H1 (cell line): ENCODE data around the gene KRTAP2-3. TPM values are rescaled to one million over a fixed set of nuclear protein-coding genes. Genes with fewer than 3 reads are reported as not detected.
"Not testable (repeated sequence)": the region's sequence is repeated elsewhere in the genome, so short reads cannot be mapped to it uniquely, and the experiment has no call there.

Experiments used
- CTCF ChIA-PET: fragments of 300-600 bp; sonication (Branson Sonifier 250); formaldehyde crosslinking; loops from one replicate; lab custom pipeline; 2021; ENCODE audit not compliant: partially characterized antibody; lab: Charles Lee
- POLR2A ChIA-PET: fragments of 300-600 bp; sonication (Branson Sonifier 250); formaldehyde crosslinking; loops from one replicate; lab custom pipeline; 2021; ENCODE audit warnings: inconsistent platforms; ENCODE audit not compliant: partially characterized antibody; lab: Charles Lee
- DNase-seq, 2 experiments: peaks; one replicate each; pipeline versions ENCODE4 v3.0.0 to v3.0.0-alpha.2; 2010 to 2022; ENCODE audit warnings: low spot score in 2 of 2, low read depth in 1 of 2, mixed read lengths in 1 of 2
- FAIRE-seq: peaks from 2 replicates; lab custom pipeline; 2011; peaks lifted over from hg19 to GRCh38; lab: Jason Lieb, UNC
- H2AFZ ChIP-seq: 2 replicates; pipeline ENCODE4 v1.8.1; 2012; ENCODE audit warnings: low read length, inconsistent platforms
- H2AK5ac ChIP-seq: 2 replicates; pipeline ENCODE4 v1.6.1; 2013; ENCODE audit warnings: low read depth, low read length
- H2BK120ac ChIP-seq: replicated peaks from 2 replicates; pipeline ENCODE3; 2013; ENCODE audit warnings: low read depth, low read length, inconsistent platforms
- H2BK12ac ChIP-seq: 2 replicates; pipeline ENCODE4 v1.6.1; 2013; ENCODE audit warnings: low read depth, low read length
- H2BK15ac ChIP-seq: 2 replicates; pipeline ENCODE4 v1.6.1; 2013; ENCODE audit warnings: low read length
- H2BK20ac ChIP-seq: 2 replicates; pipeline ENCODE4 v1.6.1; 2013; ENCODE audit warnings: low read length
- H2BK5ac ChIP-seq: 2 replicates; pipeline ENCODE4 v1.6.1; 2013; ENCODE audit warnings: low read depth, low read length
- H3K14ac ChIP-seq: 2 replicates; pipeline ENCODE4 v1.6.1; 2013; ENCODE audit warnings: inconsistent platforms; ENCODE audit not compliant: insufficient read length
- H3K18ac ChIP-seq: 2 replicates; pipeline ENCODE4 v1.6.1; 2013; ENCODE audit warnings: low read length; ENCODE audit errors: extremely low read depth
- H3K23ac ChIP-seq: 2 replicates; pipeline ENCODE4 v1.6.1; 2013; ENCODE audit warnings: inconsistent platforms; ENCODE audit not compliant: insufficient read length
- H3K23me2 ChIP-seq: 2 replicates; pipeline ENCODE4 v1.6.1; 2013; ENCODE audit warnings: low read depth, low read length
- H3K27ac ChIP-seq: 2 replicates; pipeline ENCODE4 v1.6.1; 2011; ENCODE audit warnings: low read depth, low read length, inconsistent platforms
- H3K27me3 ChIP-seq, 4 experiments: replicated peaks in 1 of 4; 1 replicate in 1 of 4; 2 replicates in 3 of 4; pipeline versions ENCODE4 v1.6.1 to v1.8.1; 2011 to 2013; ENCODE audit warnings: low read length in 3 of 4, mild to moderate bottlenecking in 3 of 4, inconsistent platforms in 2 of 4, mixed read lengths in 2 of 4, moderate library complexity in 1 of 4; ENCODE audit not compliant: control insufficient read depth in 3 of 4, insufficient read depth in 3 of 4; ENCODE audit errors: extremely low read depth in 1 of 4
- H3K36me3 ChIP-seq, 4 experiments: 2 replicates each; pipeline versions ENCODE4 v1.6.1 to v1.8.1; 2011 to 2013; ENCODE audit warnings: mild to moderate bottlenecking in 4 of 4, low read length in 3 of 4, moderate library complexity in 2 of 4, control low read depth in 1 of 4, inconsistent platforms in 1 of 4; ENCODE audit not compliant: insufficient read depth in 4 of 4, control insufficient read depth in 2 of 4
- H3K4ac ChIP-seq: replicated peaks from 2 replicates; pipeline ENCODE3; 2013; ENCODE audit warnings: low read length, low read depth, mixed read lengths, inconsistent platforms; ENCODE audit not compliant: insufficient read length
- H3K4me1 ChIP-seq, 4 experiments: replicated peaks in 1 of 4; 1 replicate in 1 of 4; 2 replicates in 3 of 4; pipeline versions ENCODE4 v1.6.1 to v1.8.1; 2011 to 2013; ENCODE audit warnings: low read length in 3 of 4, inconsistent platforms in 2 of 4, mixed read lengths in 1 of 4; ENCODE audit not compliant: insufficient read depth in 4 of 4, control insufficient read depth in 3 of 4
- H3K4me2 ChIP-seq, 2 experiments: 2 replicates each; pipeline versions ENCODE4 v1.6.1 to v1.8.1; 2011 to 2013; ENCODE audit warnings: low read depth in 2 of 2, low read length in 2 of 2, control low read depth in 1 of 2, inconsistent platforms in 1 of 2, mild to moderate bottlenecking in 1 of 2; ENCODE audit not compliant: insufficient read depth in 1 of 2
- H3K4me3 ChIP-seq, 4 experiments: fragments of 200-600, 300-600 bp in 1 of 4; sonication (generic), shearing (Covaris generic), sonication (Bioruptor Twin) in 1 of 4; 2 replicates each; pipeline versions ENCODE4 v1.5.1 to v1.8.1; 2011 to 2016; ENCODE audit warnings: low read length in 4 of 4, low read depth in 3 of 4, control low read depth in 2 of 4, inconsistent platforms in 2 of 4, mild to moderate bottlenecking in 2 of 4, mixed read lengths in 1 of 4, moderate library complexity in 1 of 4; ENCODE audit not compliant: insufficient read depth in 2 of 4; ENCODE audit errors: extremely low read depth in 1 of 4
- H3K56ac ChIP-seq: replicated peaks from 2 replicates; pipeline ENCODE3; 2013; ENCODE audit warnings: low read depth, mild to moderate bottlenecking, mixed read lengths, low read length, inconsistent platforms; ENCODE audit not compliant: insufficient read length
- H3K79me1 ChIP-seq: 2 replicates; pipeline ENCODE4 v1.6.1; 2013; ENCODE audit warnings: low read depth, low read length, control low read depth
- H3K79me2 ChIP-seq, 2 experiments: 2 replicates each; pipeline versions ENCODE4 v1.6.1 to v1.8.1; 2012 to 2013; ENCODE audit warnings: low read length in 2 of 2, mild to moderate bottlenecking in 2 of 2, inconsistent platforms in 1 of 2; ENCODE audit not compliant: insufficient read depth in 2 of 2, control insufficient read depth in 1 of 2
- H3K9ac ChIP-seq, 4 experiments: replicated peaks in 1 of 4; 1 replicate in 1 of 4; 2 replicates in 3 of 4; pipeline versions ENCODE4 v1.6.1 to v1.8.1; 2011 to 2013; ENCODE audit warnings: low read depth in 3 of 4, low read length in 3 of 4, control low read depth in 2 of 4, mild to moderate bottlenecking in 2 of 4, moderate library complexity in 2 of 4, inconsistent platforms in 1 of 4; ENCODE audit errors: extremely low read depth in 1 of 4
- H3K9me3 ChIP-seq, 2 experiments: 2 replicates each; pipeline versions ENCODE4 v1.6.1 to v1.8.1; 2012 to 2013; ENCODE audit warnings: mild to moderate bottlenecking in 2 of 2, moderate library complexity in 2 of 2, control low read depth in 1 of 2, inconsistent platforms in 1 of 2, low read depth in 1 of 2, low read length in 1 of 2, mixed read lengths in 1 of 2; ENCODE audit not compliant: insufficient read depth in 2 of 2
- H4K20me1 ChIP-seq, 2 experiments: replicated peaks in 1 of 2; 2 replicates each; pipeline versions ENCODE3 to v1.8.1; 2011 to 2013; ENCODE audit warnings: inconsistent platforms in 2 of 2, low read length in 2 of 2, mild to moderate bottlenecking in 1 of 2; ENCODE audit not compliant: insufficient read depth in 2 of 2, control insufficient read depth in 1 of 2
- H4K5ac ChIP-seq: 2 replicates; pipeline ENCODE4 v1.6.1; 2013; ENCODE audit warnings: low read length, low read depth, mixed read lengths, inconsistent platforms; ENCODE audit not compliant: insufficient read length
- H4K8ac ChIP-seq: 2 replicates; pipeline ENCODE4 v1.8.0; 2013; ENCODE audit warnings: mild to moderate bottlenecking, moderate library complexity, low read length, inconsistent platforms; ENCODE audit not compliant: insufficient read depth; ENCODE audit errors: extremely low read depth
- H4K91ac ChIP-seq: replicated peaks from 2 replicates; pipeline ENCODE3; 2013; ENCODE audit warnings: low read length, mixed read lengths, inconsistent platforms; ENCODE audit not compliant: insufficient read length
- CHD1 ChIP-seq: IDR thresholded peaks from 2 replicates; pipeline ENCODE4 v1.6.1; 2012; ENCODE audit warnings: low read depth, low read length, improper control_type of control experiment
- RNF2 ChIP-seq: fragments of 200-900, 300-1000 bp; sonication (generic); IDR thresholded peaks from 2 replicates; pipeline ENCODE4 v1.7.1; 2016; ENCODE audit warnings: borderline replicate concordance, low read depth, mild to moderate bottlenecking, antibody characterized with exemption, low read length; ENCODE audit not compliant: poor library complexity, severe bottlenecking; ENCODE audit errors: missing control alignments
- SP1 ChIP-seq: IDR thresholded peaks from 2 replicates; pipeline ENCODE4 v1.6.1; 2011; ENCODE audit warnings: low read depth, low read length
- YY1 ChIP-seq: IDR thresholded peaks from 2 replicates; pipeline ENCODE4 v1.6.1; 2011; ENCODE audit warnings: low read depth, mild to moderate bottlenecking, low read length
- WGBS, 2 experiments: shearing (Covaris generic) in 1 of 2; methylation state at CpG; one replicate each; pipeline versions ENCODE4 v1.1.6 to v1.1.7; 2013 to 2015; ENCODE audit warnings: low lambda C conversion rate in 2 of 2, mixed read lengths in 2 of 2, inconsistent platforms in 1 of 2, low coverage in 1 of 2, missing lambda C conversion rate in 1 of 2; ENCODE audit not compliant: insufficient replicate concordance in 2 of 2, insufficient coverage in 1 of 2, insufficient read length in 1 of 2; ENCODE audit errors: extremely low coverage in 1 of 2, missing lambda C conversion rate in 1 of 2; 5-methylcytosine and 5-hydroxymethylcytosine counted together
- polyA plus RNA-seq, 7 experiments: library from polyadenylated mRNA; depleted of rRNA in 3 of 7; stranded (reverse) in 5 of 7; unstranded in 2 of 7; fragments of >200 nt in 5 of 7; fragments of 200-250 nt in 2 of 7; gene quantifications; 1 replicate in 5 of 7; 2 replicates in 1 of 7; 4 replicates in 1 of 7; pipeline versions ENCODE4 v1.2.1 to v1.2.3, GENCODE V29; 2011 to 2013; ENCODE audit warnings: missing spikeins in 2 of 7, mixed read lengths in 2 of 7
- total RNA-seq: library from RNA; stranded (reverse); fragmentation: NEBNext Ultra II Directional; extraction: Animal tissue kit (Norgen Biotek cat#: 25700); gene quantifications from 2 replicates; pipeline ENCODE4 v1.2.1, GENCODE V29; 2021

The KRTAP2-3 gene
- total and polyA plus RNA-seq, 2 of the 8 experiments (the other 6 are each of a cell fraction or from before 2014, with no cell fraction given): not detected

DNA sequence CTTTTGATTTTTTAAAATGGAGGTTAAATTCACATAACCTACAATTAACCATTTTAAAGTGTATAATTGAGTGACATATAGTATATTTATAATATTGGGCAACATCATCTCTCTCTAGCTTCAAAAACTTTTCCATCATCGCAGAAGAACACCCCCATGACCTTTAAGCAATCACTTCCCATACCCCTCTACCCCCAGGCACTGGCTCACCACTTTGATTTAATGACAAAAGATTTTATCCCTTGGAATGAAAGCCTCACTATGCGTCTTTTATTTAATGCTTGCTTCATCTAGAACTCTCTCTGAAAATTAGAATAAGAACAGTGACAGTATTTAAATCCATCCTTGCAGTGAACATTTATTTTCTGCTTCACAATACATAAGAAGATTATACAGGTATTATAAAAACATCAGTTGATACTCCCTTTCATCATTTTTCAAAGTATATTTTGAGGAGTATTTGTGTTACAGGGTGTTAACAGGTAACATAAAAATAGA is 22.0 kb downstream of the KRTAP2-3 start (continued):
- TF ChIP-seq RNF2 (no peak), YY1 (no peak), CHD1 (no peak), SP1 (no peak)

DNA sequence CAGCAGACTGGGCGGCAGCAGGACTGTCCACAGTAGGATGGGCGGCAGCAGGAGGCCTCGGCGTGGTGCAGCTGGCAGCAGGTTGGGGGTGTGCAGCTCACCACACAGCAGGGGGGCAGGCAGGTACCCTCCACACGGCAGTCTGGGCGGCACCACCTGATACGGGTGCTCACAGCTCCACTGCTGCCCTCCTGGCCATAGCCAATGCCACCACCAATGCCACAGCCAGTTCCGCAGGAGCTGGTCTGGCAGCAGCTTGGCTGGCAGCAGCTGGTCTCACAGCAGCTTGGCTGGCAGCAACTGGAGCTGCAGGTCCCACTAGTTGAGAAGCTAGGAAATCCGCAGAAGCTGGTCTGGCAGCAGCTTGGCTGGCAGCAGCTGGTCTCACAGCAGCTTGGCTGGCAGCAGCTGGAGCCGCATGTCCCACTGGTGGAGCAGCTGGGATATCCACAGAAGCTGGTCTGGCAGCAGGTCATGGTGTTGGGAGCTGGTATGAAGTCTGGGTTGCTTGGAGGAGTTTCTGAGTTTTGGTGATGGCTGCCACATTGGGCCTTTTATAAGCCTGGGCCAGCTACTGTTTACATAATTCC is 25.5 kb downstream of the KRTAP2-3 start, which contains the start of gene KRTAP1-3:
TSS of gene KRTAP1-3 (minus strand) at position 529 of the 590 bp plus-strand sequence. CDS start at position 476, 53 bp downstream.
- H3K18ac ChIP-seq, H3K4me1 ChIP-seq, H3K9me3 ChIP-seq, H4K91ac ChIP-seq, H3K23me2 ChIP-seq, H2BK20ac ChIP-seq, H3K27ac ChIP-seq, H4K5ac ChIP-seq, DNase-seq, H3K4me3 ChIP-seq, H3K56ac ChIP-seq, H4K8ac ChIP-seq, H2BK120ac ChIP-seq, H2BK5ac ChIP-seq, H2BK12ac ChIP-seq, POLR2A ChIA-PET, H2BK15ac ChIP-seq, H4K20me1 ChIP-seq, H3K36me3 ChIP-seq, H3K4me2 ChIP-seq, H3K9ac ChIP-seq, H2AK5ac ChIP-seq, H3K79me2 ChIP-seq, H3K14ac ChIP-seq, FAIRE-seq, H3K27me3 ChIP-seq, H3K23ac ChIP-seq, H3K79me1 ChIP-seq, H3K4ac ChIP-seq, H2AFZ ChIP-seq: not testable (repeated sequence)
- CTCF ChIA-PET: interaction anchor here (1.1 kb wide), 1 partner anchor 288 kb away, joined by 3 read pairs; no protein-coding TSS in a partner anchor
- WGBS, 2 experiments: 88% methylated on average over 7 of the region's 10 CpGs; no CpG with 5 or more reads in 1 of the 2 experiments
